Activated T-helper 1 cell treated with anti-CD3 and anti-CD28 coated beads, Interleukin-12 subunit alpha, Interleukin-12 subunit beta, Interleukin-2, Interleukin-4 antibody, amounts not matched to agents 30 ng/mL and 10 ng/mL and 1 ng/mL, durations not matched to agents 14 hours and 24 hours and 36 hours (primary cell): Measurements from ENCODE around the gene LPIN1. TPM values are rescaled to one million over a fixed set of nuclear protein-coding genes. Genes with fewer than 3 reads are reported as not detected.
A peak's percentile ranks its signal among the peaks of the same experiment; 100 is the strongest.

ENCODE experiments used
- DNase-seq: peaks from one replicate; pipeline ENCODE4 v3.0.0; 2021; ENCODE audit warnings: low spot score
- H3K27ac Mint-ChIP-seq: one replicate; pipeline ENCODE4 v1.8.0; 2021; ENCODE audit warnings: mild to moderate bottlenecking, mixed read lengths
- H3K27me3 Mint-ChIP-seq: one replicate; pipeline ENCODE4 v1.8.0; 2022; ENCODE audit warnings: mild to moderate bottlenecking, moderate library complexity, mixed read lengths; ENCODE audit not compliant: insufficient read depth
- H3K36me3 Mint-ChIP-seq: one replicate; pipeline ENCODE4 v1.8.0; 2021; ENCODE audit warnings: low read depth, mixed read lengths
- H3K4me1 Mint-ChIP-seq: one replicate; pipeline ENCODE4 v1.8.0; 2021; ENCODE audit warnings: low read depth, mixed read lengths
- H3K4me3 Mint-ChIP-seq: one replicate; pipeline ENCODE4 v1.8.0; 2021; ENCODE audit warnings: mild to moderate bottlenecking, moderate library complexity, mixed read lengths
- H3K9me3 Mint-ChIP-seq: one replicate; pipeline ENCODE4 v1.8.0; 2021; ENCODE audit warnings: mixed read lengths
- intact Hi-C: fragments of 100-400 bp; cut with micrococcal nuclease; formaldehyde crosslinking; loops from one replicate; pipeline ENCODE4 v1.15.1; 2024
- total RNA-seq: library from RNA; stranded (reverse); gene quantifications from 2 replicates; pipeline ENCODE4 v1.2.3, GENCODE V29; 2022

LPIN1 gene, protein sequence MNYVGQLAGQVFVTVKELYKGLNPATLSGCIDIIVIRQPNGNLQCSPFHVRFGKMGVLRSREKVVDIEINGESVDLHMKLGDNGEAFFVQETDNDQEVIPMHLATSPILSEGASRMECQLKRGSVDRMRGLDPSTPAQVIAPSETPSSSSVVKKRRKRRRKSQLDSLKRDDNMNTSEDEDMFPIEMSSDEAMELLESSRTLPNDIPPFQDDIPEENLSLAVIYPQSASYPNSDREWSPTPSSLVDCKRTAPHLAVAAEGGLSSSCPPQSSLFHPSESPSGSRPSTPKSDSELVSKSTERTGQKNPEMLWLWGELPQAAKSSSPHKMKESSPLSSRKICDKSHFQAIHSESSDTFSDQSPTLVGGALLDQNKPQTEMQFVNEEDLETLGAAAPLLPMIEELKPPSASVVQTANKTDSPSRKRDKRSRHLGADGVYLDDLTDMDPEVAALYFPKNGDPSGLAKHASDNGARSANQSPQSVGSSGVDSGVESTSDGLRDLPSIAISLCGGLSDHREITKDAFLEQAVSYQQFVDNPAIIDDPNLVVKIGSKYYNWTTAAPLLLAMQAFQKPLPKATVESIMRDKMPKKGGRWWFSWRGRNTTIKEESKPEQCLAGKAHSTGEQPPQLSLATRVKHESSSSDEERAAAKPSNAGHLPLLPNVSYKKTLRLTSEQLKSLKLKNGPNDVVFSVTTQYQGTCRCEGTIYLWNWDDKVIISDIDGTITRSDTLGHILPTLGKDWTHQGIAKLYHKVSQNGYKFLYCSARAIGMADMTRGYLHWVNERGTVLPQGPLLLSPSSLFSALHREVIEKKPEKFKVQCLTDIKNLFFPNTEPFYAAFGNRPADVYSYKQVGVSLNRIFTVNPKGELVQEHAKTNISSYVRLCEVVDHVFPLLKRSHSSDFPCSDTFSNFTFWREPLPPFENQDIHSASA
- 46.0 and 49.5 TPM in 2 replicates for total RNA-seq

DNA sequence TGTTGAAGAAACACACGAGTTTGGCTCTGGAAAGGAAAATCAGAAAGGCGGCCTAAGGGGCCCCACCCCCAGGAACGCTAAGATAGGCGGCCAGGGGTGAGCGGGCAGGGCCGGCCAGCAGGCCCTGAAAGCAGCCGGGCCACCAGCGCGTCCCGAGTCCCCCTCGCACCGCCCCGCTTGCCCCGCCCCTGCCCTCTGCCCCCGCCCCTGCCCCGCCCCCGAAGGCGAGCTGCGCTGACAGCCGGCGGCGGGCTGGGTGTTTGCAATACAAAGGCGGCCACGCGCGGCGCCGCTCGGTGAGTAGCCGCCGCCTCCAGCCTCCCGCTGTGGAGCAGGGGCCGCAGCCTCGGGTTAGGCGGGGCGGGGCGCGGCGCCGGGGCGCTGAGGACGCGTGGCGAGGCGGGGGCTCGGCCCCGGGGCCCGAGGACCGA, at the start of gene LPIN1:
TSS of gene LPIN1 (plus strand) at position 257 of the 431 bp plus-strand sequence. CDS start 18,910 bp downstream, outside the sequence.
- no peaks in the 10 kb centered on the region for H3K27me3 Mint-ChIP-seq
- intact Hi-C loops = loop anchor here (1.0 to 10.0 kb wide), 6 partner anchors 8 to 970 kb away; partner anchors contain the start of genes SLC66A3 and TRIB2
- peaks cover 78% of the 10 kb centered on the region for H3K4me1 Mint-ChIP-seq
- H3K27ac Mint-ChIP-seq = peak within 1 kb of the TSS; percentile 90
- no peaks in the 10 kb centered on the region for H3K9me3 Mint-ChIP-seq
- DNase-seq = peak; percentile 83
- peaks cover 7% of the 10 kb centered on the region for H3K36me3 Mint-ChIP-seq
- H3K4me3 Mint-ChIP-seq = peak within 1 kb of the TSS; percentile 93

DNA sequence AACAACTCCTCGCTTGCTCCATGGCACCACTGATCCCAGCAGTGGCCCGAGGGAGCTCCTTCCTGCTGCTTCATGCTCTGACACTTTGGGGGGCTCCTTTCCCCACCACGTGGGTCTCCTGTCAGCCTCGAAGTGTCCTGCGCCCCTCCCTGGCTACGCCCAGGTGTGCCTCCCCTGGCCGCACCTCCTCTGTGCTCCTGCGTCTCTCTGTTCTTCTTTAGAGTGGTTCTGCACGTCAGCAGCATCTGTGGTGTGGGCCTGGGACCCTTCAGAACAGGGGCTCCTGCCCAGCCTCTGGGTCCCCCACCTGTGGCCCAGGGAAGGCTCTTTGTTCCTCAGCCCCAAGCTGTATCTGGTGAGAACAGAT, 49.7 kb upstream of the LPIN1 start:
- no peak for DNase-seq
- intact Hi-C loops = no loop called here
- no peak overlapping the region for H3K27ac Mint-ChIP-seq
- no peaks in the 10 kb centered on the region for H3K4me1 Mint-ChIP-seq
- H3K4me3 Mint-ChIP-seq = no peak overlapping the region
- H3K9me3 Mint-ChIP-seq = no peaks in the 10 kb centered on the region
- H3K36me3 Mint-ChIP-seq = no peaks in the 10 kb centered on the region
- H3K27me3 Mint-ChIP-seq = no peaks in the 10 kb centered on the region

DNA sequence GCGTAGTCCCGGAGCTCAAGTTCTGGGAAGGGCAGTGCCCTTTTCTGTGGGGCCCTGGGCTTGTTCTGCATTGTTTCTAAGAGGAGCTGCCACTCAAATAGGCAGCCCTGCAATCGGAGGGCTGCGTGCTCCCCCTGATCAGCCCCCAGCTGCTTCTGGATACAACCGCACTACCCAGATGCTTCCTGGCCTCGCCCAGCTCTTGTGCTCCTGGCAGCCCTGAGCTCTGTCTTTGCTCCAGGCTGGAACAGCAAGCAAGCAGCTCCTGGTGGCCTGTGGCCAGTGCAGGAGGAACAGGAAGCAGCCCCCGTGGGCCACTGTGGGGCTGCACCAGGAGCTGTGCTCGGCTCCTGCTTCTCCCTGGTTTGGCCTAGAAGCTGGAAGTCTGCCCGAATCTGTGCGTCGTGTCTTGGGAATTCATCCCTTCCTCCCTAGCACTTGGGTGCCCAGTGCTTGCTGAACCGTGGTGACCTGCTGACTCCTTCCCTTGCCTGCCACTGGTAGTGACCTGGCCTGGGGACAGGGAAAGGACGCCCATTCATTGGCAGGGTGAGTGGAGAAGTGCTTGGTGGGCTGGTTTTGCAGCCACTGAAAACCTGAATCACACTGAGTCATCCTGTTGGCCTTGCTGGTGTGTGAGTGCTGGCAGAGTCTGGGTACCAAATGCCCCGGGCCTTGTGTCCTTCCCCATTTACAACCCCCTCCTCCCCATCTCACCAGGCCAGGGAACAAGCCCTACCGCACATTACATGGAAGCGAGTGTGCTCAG, 49.1 kb upstream of the LPIN1 start:
- H3K27ac Mint-ChIP-seq = no peak overlapping the region
- intact Hi-C loops = no loop called here
- H3K27me3 Mint-ChIP-seq = no peaks in the 10 kb centered on the region
- H3K4me3 Mint-ChIP-seq = no peak overlapping the region
- H3K9me3 Mint-ChIP-seq = no peaks in the 10 kb centered on the region
- DNase-seq = no peak
- no peaks in the 10 kb centered on the region for H3K4me1 Mint-ChIP-seq
- H3K36me3 Mint-ChIP-seq = no peaks in the 10 kb centered on the region

DNA sequence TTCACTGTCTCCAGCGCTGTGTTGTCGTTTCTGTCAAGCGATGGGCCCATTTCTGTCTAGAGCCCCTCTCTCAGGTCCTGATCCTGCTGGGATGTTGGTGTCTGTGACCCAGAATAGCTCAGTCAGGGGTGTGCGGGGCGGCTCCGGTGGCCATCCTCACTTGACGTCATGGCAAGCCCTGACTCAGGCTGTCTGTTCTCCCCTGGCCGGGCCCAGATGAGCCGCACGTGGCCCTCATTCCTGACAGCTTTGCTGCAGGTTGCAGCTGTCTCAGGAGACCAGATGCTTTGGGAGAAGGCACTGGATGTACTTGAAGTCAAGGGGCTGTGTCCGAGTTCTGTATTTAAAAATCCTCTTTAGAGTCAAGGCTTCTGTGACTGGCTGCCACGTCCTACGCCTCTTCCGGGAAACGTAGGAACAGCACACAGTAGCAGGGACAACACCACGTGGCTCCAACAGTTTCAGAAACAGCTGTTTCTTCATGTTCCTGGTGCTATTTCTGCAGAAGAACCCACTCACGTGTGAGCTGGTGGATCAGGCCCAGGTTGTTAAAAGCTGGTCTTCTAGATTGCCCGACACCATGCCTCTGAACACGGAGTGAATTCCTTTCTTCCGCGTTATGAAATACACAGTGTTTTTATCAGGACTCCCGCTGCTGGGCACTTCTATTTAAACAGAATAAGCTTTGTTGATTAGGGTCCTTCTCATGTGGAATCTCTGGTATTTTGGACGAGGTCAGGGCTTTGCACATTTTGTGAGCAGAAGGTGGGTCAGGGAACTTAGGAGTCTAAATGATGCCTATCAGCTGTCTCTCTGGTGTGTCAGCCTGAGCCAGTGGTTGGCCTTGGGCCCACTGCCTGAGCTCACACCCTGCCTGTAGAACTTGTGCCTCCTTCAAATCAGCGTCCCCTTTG, 48.2 kb upstream of the LPIN1 start:
- H3K27ac Mint-ChIP-seq = no peak overlapping the region
- H3K4me1 Mint-ChIP-seq = no peaks in the 10 kb centered on the region
- H3K9me3 Mint-ChIP-seq = no peaks in the 10 kb centered on the region
- intact Hi-C loops = no loop called here
- no peak overlapping the region for H3K4me3 Mint-ChIP-seq
- H3K27me3 Mint-ChIP-seq = no peaks in the 10 kb centered on the region
- no peaks in the 10 kb centered on the region for H3K36me3 Mint-ChIP-seq
- no peak for DNase-seq

DNA sequence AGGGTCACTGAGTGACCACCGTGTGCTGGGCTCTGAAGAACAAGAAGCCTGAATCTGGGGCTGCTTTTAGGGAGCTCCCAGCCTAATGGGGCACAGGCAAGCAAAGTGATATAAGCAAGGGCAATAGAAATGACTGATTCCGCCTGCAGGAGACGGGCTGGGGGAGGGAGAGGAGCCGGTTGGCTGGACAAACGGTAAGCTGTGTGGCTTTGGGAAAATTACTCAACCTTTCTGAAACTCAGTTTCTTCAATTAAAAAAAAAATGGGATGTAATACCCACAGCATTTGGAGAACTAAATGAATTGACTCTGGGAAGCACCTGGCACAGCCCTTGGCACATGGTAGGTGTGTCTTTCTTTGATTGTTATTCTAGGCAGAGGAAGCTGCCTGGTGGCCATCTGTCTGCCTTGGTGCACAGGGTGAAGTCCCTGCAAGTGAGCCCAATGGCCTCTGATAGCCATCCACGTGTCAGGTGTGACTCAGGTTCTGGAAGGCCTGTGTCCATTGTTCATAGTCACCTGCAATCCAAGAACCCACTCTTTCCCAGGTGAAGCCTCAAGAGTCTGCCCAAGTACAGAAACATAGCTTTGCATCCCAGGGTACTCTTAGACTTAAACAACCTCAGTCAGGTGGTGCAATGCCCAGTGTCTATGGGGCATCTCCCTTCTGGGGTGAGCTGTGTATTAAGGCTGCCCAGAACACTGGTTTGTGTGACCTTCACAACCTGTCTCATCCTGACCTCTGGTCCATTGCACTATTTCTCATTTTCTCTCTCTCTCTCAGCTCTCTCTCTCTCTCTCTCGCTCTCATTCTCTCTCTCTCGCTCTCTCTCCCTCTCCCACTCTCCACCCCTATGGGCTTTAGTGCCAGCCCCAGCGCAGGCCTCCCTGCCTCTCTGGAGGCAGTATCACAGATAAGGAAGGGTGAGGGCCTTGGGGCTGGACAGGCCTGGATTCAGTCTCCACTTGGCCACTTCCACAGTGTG, 46.5 kb upstream of the LPIN1 start:
- no peaks in the 10 kb centered on the region for H3K4me1 Mint-ChIP-seq
- DNase-seq = no peak
- H3K27ac Mint-ChIP-seq = no peak overlapping the region
- H3K36me3 Mint-ChIP-seq = no peaks in the 10 kb centered on the region
- intact Hi-C loops = no loop called here
- H3K9me3 Mint-ChIP-seq = no peaks in the 10 kb centered on the region
- no peaks in the 10 kb centered on the region for H3K27me3 Mint-ChIP-seq
- no peak overlapping the region for H3K4me3 Mint-ChIP-seq

DNA sequence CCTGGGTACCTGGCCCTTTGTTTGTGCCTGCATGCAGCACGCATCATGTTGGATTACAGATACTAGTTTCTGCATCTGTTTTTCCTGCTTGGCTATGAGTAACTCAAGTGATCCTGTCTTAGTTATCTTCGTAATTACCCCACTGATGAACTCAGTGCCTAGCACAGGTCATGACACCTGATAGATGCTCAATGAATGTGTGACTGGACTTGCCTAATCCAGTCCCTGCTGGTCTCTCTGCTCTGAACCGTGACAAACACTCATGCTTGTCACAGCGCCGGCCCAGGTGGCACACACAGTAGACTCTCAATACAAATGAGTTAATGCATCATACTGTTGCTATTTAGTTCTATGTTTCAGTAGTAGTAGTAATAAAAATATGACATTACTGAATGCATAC, 45.2 kb upstream of the LPIN1 start:
- Mint-ChIP-seq H3K4me3 (no peak overlapping the region), H3K27ac (no peak overlapping the region), H3K36me3 (no peaks in the 10 kb centered on the region), H3K27me3 (no peaks in the 10 kb centered on the region), H3K4me1 (no peaks in the 10 kb centered on the region), H3K9me3 (no peaks in the 10 kb centered on the region)
- intact Hi-C loops = no loop called here
- no peak for DNase-seq

DNA sequence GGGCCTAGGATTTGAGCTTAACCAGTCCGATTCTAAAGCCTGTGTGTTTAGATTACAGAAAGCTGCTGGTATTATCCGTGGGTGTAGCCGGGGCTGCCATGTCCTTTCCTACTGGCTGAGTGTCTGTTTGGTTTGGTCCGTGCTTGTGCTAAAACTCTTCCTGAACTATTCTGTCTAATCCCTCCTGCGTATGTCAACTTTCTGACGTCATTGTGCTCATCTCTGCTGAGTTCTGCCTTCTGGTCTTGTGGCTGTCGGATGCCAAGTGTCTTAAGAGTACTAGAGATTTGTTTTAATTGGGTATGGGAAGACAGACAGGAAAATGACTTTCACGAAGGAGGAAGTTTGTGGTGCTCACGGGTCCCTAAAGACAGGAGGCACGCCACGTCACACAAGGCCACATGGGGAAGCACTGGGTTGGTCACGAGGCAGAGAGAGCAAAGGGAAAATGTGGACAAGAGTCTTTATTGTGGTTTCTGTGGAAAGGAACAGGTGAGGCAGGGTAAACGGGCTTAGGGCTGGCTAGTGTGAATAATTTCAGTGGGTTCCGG, 44.6 kb upstream of the LPIN1 start:
- H3K4me1 Mint-ChIP-seq = no peaks in the 10 kb centered on the region
- intact Hi-C loops = no loop called here
- no peak overlapping the region for H3K27ac Mint-ChIP-seq
- H3K27me3 Mint-ChIP-seq = no peaks in the 10 kb centered on the region
- H3K9me3 Mint-ChIP-seq = no peaks in the 10 kb centered on the region
- H3K36me3 Mint-ChIP-seq = no peaks in the 10 kb centered on the region
- no peak overlapping the region for H3K4me3 Mint-ChIP-seq
- DNase-seq = no peak

DNA sequence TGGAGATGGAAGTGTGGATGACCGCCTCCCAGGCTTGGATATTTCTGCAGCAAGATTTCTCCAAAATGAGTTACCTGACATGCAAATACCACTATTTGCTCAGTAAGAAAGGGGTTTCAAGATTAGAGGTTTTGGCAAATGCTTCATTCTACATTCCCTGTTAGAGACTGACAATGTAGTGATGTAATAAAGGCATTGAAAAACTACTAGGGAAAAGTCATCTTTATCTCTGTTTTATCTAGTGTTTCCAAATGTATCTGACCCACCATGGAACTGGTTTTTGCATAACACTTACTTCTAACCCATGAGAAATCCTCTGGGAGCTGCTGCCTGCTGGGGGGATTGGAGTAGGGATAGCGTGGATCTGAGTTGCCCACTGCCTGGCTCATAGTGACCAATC, 43.5 kb upstream of the LPIN1 start:
- Mint-ChIP-seq H3K4me1 (no peaks in the 10 kb centered on the region), H3K27me3 (peaks cover 4% of the 10 kb centered on the region), H3K36me3 (no peaks in the 10 kb centered on the region), H3K4me3 (no peak overlapping the region), H3K9me3 (no peaks in the 10 kb centered on the region), H3K27ac (no peak overlapping the region)
- intact Hi-C loops = no loop called here
- DNase-seq = no peak

DNA sequence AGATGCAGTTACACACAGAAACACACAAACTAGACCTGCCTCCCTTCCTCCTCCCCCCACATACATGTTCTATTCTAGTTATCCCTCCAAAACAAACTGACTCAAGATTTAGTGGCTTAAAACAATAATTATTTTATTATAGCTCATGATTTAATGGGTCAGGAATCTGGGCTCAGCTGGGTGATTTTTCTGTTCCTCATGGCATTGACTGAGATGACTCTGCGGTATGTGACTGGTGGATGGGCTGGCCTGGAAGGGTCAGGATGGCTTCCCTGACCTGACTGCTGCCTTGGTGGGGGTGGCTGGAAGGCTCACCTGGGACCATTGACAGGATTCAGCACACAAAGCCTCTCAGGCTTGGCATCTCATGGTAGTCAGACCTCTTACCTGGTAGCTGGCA, 42.7 kb upstream of the LPIN1 start:
- Mint-ChIP-seq H3K27me3 (peaks cover 7% of the 10 kb centered on the region), H3K36me3 (no peaks in the 10 kb centered on the region), H3K27ac (no peak overlapping the region), H3K9me3 (no peaks in the 10 kb centered on the region), H3K4me1 (no peaks in the 10 kb centered on the region), H3K4me3 (no peak overlapping the region)
- no peak for DNase-seq
- intact Hi-C loops = no loop called here

DNA sequence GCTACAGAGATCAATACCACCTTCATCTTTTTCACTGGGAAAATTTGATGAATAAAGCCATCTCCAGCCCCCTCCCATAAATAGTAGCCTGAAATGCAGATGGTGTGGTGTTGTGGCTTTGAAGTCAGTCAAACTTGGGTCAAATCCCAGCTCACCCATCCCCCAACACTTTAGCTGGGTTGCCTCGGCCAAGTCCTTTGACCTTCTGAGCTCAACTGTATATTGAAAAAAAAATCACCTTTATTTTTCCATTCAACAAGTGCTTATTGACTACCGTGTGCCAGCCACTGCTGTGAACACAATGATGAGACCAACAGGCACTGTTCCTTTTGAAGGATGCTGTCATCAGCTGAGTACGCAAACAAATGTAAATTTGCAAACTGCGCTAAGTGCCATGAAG, 41.4 kb upstream of the LPIN1 start:
- Mint-ChIP-seq H3K36me3 (no peaks in the 10 kb centered on the region), H3K4me3 (no peak overlapping the region), H3K27ac (no peak overlapping the region)

DNA sequence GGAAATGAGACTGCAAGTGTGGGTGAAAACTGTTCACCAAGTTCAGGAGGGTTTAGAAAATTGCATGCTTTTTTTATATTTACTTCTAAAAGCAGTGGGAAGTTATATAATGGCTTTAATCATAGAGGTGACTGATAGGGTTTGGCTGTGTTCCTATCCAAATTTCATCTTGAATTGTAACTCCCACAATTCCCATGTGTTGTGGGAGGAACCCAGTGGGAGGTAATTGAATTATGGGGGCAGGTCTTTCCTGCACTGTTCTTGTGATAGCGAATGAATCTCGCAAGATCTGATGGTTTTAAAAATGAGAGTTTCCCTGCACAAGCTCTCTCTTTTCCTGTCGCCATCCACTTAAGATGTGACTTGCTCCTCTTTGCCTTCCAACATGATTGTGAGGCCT, 40.7 kb upstream of the LPIN1 start:
- H3K27me3 Mint-ChIP-seq = peaks cover 10% of the 10 kb centered on the region
- no peaks in the 10 kb centered on the region for H3K36me3 Mint-ChIP-seq
- no peak overlapping the region for H3K27ac Mint-ChIP-seq
- no peak overlapping the region for H3K4me3 Mint-ChIP-seq
- DNase-seq = no peak
- no peaks in the 10 kb centered on the region for H3K9me3 Mint-ChIP-seq
- H3K4me1 Mint-ChIP-seq = no peaks in the 10 kb centered on the region
- intact Hi-C loops = no loop called here

More for the DNA sequence above, 41.4 kb upstream of the LPIN1 start:
- no peak for DNase-seq
- intact Hi-C loops = no loop called here
- Mint-ChIP-seq H3K9me3 (no peaks in the 10 kb centered on the region), H3K4me1 (no peaks in the 10 kb centered on the region), H3K27me3 (peaks cover 10% of the 10 kb centered on the region)
